Measurements from ENCODE around the gene CBY2.

CBY2 gene

GRCh38 chr13:45721203-45721731 lies 19.1 kb downstream of the CBY2 start:
- Histone ChIP-seq H3K27ac (ENCODE audit: low read depth, low read length) (no peak overlapping the region), H3K36me3 (ENCODE audit: control insufficient read depth, low read length) (no peaks in the 10 kb centered on the region), H3K4me3 (ENCODE audit: low read length) (no peak overlapping the region), H3K4me2 (ENCODE audit: low read length) (no peak overlapping the region), H3K9me2 (replicated peaks; ENCODE audit: control insufficient read depth, low read length) (no peaks in the 10 kb centered on the region), H3F3A (ENCODE audit: control insufficient read depth, insufficient read depth) (no peaks in the 10 kb centered on the region), H3K4me1 (ENCODE audit: control insufficient read depth, low read length) (no peaks in the 10 kb centered on the region), H3K79me2 (ENCODE audit: control insufficient read depth, low read length) (no peaks in the 10 kb centered on the region), H3K27me3 (ENCODE audit: control insufficient read depth, low read length) (peaks cover 3% of the 10 kb centered on the region; the same call in 1 of the 2 replicates), H4K20me1 (ENCODE audit: control insufficient read depth, insufficient read depth, low read depth, low read length) (no peaks in the 10 kb centered on the region), H3K9me3 (ENCODE audit: control insufficient read depth, insufficient read depth, low read length) (no peaks in the 10 kb centered on the region)
- TF ChIP-seq EZH2phosphoT487 (IDR thresholded peaks at IDR 0.05; ENCODE audit: borderline replicate concordance, low read length) (no peak), CTCF (IDR thresholded peaks at IDR 0.05; ENCODE audit: low read depth, low read length, poor library complexity, severe bottlenecking) (no peak)

- no peak for TF ChIP-seq EZH2phosphoT487 (IDR thresholded peaks at IDR 0.05; ENCODE audit: borderline replicate concordance, low read length)
- no peak for TF ChIP-seq CTCF (IDR thresholded peaks at IDR 0.05; ENCODE audit: low read depth, low read length, poor library complexity, severe bottlenecking)
- Histone ChIP-seq H3F3A (ENCODE audit: control insufficient read depth, insufficient read depth) (no peaks in the 10 kb centered on the region), H4K20me1 (ENCODE audit: control insufficient read depth, insufficient read depth, low read depth, low read length) (no peaks in the 10 kb centered on the region), H3K4me3 (ENCODE audit: low read length) (no peak overlapping the region), H3K36me3 (ENCODE audit: control insufficient read depth, low read length) (no peaks in the 10 kb centered on the region), H3K4me2 (ENCODE audit: low read length) (no peak overlapping the region), H3K27ac (ENCODE audit: low read depth, low read length) (no peak overlapping the region), H3K27me3 (ENCODE audit: control insufficient read depth, low read length) (no peaks in the 10 kb centered on the region; the same call in 1 of the 2 replicates), H3K4me1 (ENCODE audit: control insufficient read depth, low read length) (no peaks in the 10 kb centered on the region), H3K9me3 (ENCODE audit: control insufficient read depth, insufficient read depth, low read length) (no peaks in the 10 kb centered on the region), H3K9me2 (replicated peaks; ENCODE audit: control insufficient read depth, low read length) (no peaks in the 10 kb centered on the region), H3K79me2 (ENCODE audit: control insufficient read depth, low read length) (no peaks in the 10 kb centered on the region)
These were observed 21.7 kb downstream of the CBY2 start for GRCh38 chr13:45723798-45724197.

DNA sequence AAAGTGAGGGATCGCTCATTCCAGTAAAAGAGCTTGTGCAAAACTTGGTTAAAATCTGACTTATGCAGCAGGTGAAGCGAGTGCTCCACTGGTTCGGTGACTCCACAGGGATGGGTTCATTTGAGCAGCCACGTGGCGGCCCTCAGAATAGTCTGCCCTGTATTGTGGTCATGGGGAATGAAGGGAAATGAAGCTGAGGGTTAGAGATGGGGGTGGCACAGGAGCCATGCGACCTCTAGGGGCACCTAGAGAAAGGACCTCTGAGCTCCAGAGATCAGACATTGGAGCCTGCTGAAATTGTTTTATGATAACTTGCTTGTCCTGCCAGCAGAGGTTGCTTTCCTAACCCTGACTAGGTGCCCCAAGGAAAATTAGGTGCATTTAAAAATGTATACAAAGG lies 26.6 kb downstream of the CBY2 start:
- Histone ChIP-seq H4K20me1 (ENCODE audit: control insufficient read depth, insufficient read depth, low read depth, low read length) (no peaks in the 10 kb centered on the region), H3K4me3 (ENCODE audit: low read length) (no peak overlapping the region), H3K27me3 (ENCODE audit: control insufficient read depth, low read length) (no peaks in the 10 kb centered on the region), H3F3A (ENCODE audit: control insufficient read depth, insufficient read depth) (no peaks in the 10 kb centered on the region), H3K4me1 (ENCODE audit: control insufficient read depth, low read length) (no peaks in the 10 kb centered on the region), H3K36me3 (ENCODE audit: control insufficient read depth, low read length) (no peaks in the 10 kb centered on the region), H3K4me2 (ENCODE audit: low read length) (no peak overlapping the region), H3K27ac (ENCODE audit: low read depth, low read length) (no peak overlapping the region), H3K9me2 (replicated peaks; ENCODE audit: control insufficient read depth, low read length) (no peaks in the 10 kb centered on the region), H3K9me3 (ENCODE audit: control insufficient read depth, insufficient read depth, low read length) (no peaks in the 10 kb centered on the region), H3K79me2 (ENCODE audit: control insufficient read depth, low read length) (no peaks in the 10 kb centered on the region)
- TF ChIP-seq CTCF (IDR thresholded peaks at IDR 0.05; ENCODE audit: low read depth, low read length, poor library complexity, severe bottlenecking): peak; percentile 56
- no peak for TF ChIP-seq EZH2phosphoT487 (IDR thresholded peaks at IDR 0.05; ENCODE audit: borderline replicate concordance, low read length)

All from DOHH2 (cell line).